ENCODE measurements around the gene DLL4.
"Not testable (repeated sequence)": the region's sequence is repeated elsewhere in the genome, so short reads cannot be mapped to it uniquely, and the experiment has no call there.

Gene DLL4

GRCh38 chr15:40961740-40962139 lies 32.6 kb downstream of the DLL4 start:
- DNase-seq = not testable (repeated sequence)

GRCh38 chr15:40962317-40962716 lies 33.2 kb downstream of the DLL4 start:
- DNase-seq = not testable (repeated sequence)

- DNase-seq = no peak
These were observed 34.1 kb downstream of the DLL4 start for GRCh38 chr15:40963201-40963600.

- no peak for DNase-seq
These were observed 34.9 kb downstream of the DLL4 start for GRCh38 chr15:40964006-40964405.

- DNase-seq = no peak
These were observed 35.5 kb downstream of the DLL4 start for GRCh38 chr15:40964634-40965033.

- no peak for DNase-seq
These were observed 39.3 kb downstream of the DLL4 start for GRCh38 chr15:40968290-40969085.

- no peak for DNase-seq
These were observed 40.2 kb downstream of the DLL4 start for GRCh38 chr15:40969363-40969762.

GRCh38 chr15:40974879-40975278 lies 45.7 kb downstream of the DLL4 start:
- no peak for DNase-seq

- DNase-seq = no peak
These were observed 47.7 kb downstream of the DLL4 start for GRCh38 chr15:40976819-40977218.

- DNase-seq = no peak
These were observed 49.0 kb downstream of the DLL4 start for GRCh38 chr15:40978141-40978540.

GRCh38 chr15:40978562-40978961 lies 49.4 kb downstream of the DLL4 start:
- DNase-seq = no peak

- DNase-seq = no peak
These were observed 52.0 kb downstream of the DLL4 start for GRCh38 chr15:40981186-40981585.

- peak; percentile 55 for DNase-seq
These were observed 53.7 kb downstream of the DLL4 start for GRCh38 chr15:40982855-40983254.

- DNase-seq = no peak
These were observed 55.3 kb downstream of the DLL4 start for GRCh38 chr15:40984406-40984805.

- peak; percentile 82 for DNase-seq
These were observed 55.8 kb downstream of the DLL4 start for GRCh38 chr15:40984964-40985363.

- no peak for DNase-seq
These were observed 56.6 kb downstream of the DLL4 start for GRCh38 chr15:40985541-40986330.

GRCh38 chr15:40986820-40987219 lies 57.7 kb downstream of the DLL4 start:
- no peak for DNase-seq

GRCh38 chr15:40988156-40988555 lies 59.0 kb downstream of the DLL4 start:
- DNase-seq = no peak
